GM19463 (cell line): ENCODE measurements around the gene PLRG1.

Experiments used
- ATAC-seq: cut with Tn5 transposase; IDR thresholded peaks from one replicate; pipeline ENCODE4 v1.9.1; 2021; ENCODE audit warnings: mild to moderate bottlenecking, moderate library complexity; ENCODE audit not compliant: unreplicated experiment

Gene PLRG1

GRCh38 chr4:154521607-154522006 is 28.6 kb downstream of the PLRG1 start:
- ATAC-seq: no peak

GRCh38 chr4:154519214-154519613 is 31.0 kb downstream of the PLRG1 start:
- ATAC-seq: no peak

GRCh38 chr4:154517591-154517990 is 32.6 kb downstream of the PLRG1 start:
- ATAC-seq: no peak

GRCh38 chr4:154516318-154517029 is 33.7 kb downstream of the PLRG1 start:
- no peak for ATAC-seq

- no peak for ATAC-seq
Observed at GRCh38 chr4:154511981-154512380, 38.2 kb downstream of the PLRG1 start.

GRCh38 chr4:154511548-154511947 is 38.7 kb downstream of the PLRG1 start:
- ATAC-seq: no peak

- no peak for ATAC-seq
Observed at GRCh38 chr4:154507156-154507555, 43.0 kb downstream of the PLRG1 start.

GRCh38 chr4:154506253-154506652 is 43.9 kb downstream of the PLRG1 start:
- ATAC-seq: no peak

- ATAC-seq: no peak
Observed at GRCh38 chr4:154503598-154503997, 46.6 kb downstream of the PLRG1 start.

- no peak for ATAC-seq
Observed at GRCh38 chr4:154502111-154502510, 48.1 kb downstream of the PLRG1 start.

GRCh38 chr4:154497889-154498288 is 52.3 kb downstream of the PLRG1 start:
- no peak for ATAC-seq

- no peak for ATAC-seq
Observed at GRCh38 chr4:154495867-154496266, 54.3 kb downstream of the PLRG1 start.

GRCh38 chr4:154492288-154492687 is 57.9 kb downstream of the PLRG1 start:
- ATAC-seq: no peak

GRCh38 chr4:154491341-154492271 is 58.6 kb downstream of the PLRG1 start, which contains the start of gene DCHS2:
DCHS2 (minus strand) TSS chr4:154491799; CDS start chr4:154491355, 444 bp downstream.
- ATAC-seq: peak; percentile 67

- ATAC-seq: peak; percentile 70
Observed at GRCh38 chr4:154490583-154491340, 59.4 kb downstream of the PLRG1 start.

GRCh38 chr4:154490234-154490582 is 60.0 kb downstream of the PLRG1 start:
- ATAC-seq: no peak

GRCh38 chr4:154489558-154490233 is 60.5 kb downstream of the PLRG1 start:
- no peak for ATAC-seq

GRCh38 chr4:154487145-154487544 is 63.1 kb downstream of the PLRG1 start:
- no peak for ATAC-seq

GRCh38 chr4:154485127-154485773 is 65.0 kb downstream of the PLRG1 start:
- peak; percentile 97 for ATAC-seq
